Keratinocyte (primary cell): Measurements from ENCODE around the gene HRH3. TPM values are rescaled to one million over a fixed set of nuclear protein-coding genes. Genes with fewer than 3 reads are reported as not detected.

Experiments used
- DNase-seq: peaks from one replicate; pipeline ENCODE4 v3.0.0-alpha.2; 2011; ENCODE audit warnings: low read depth, missing footprints, low spot score
- FAIRE-seq: peaks from 2 replicates; lab custom pipeline; 2011; peaks lifted over from hg19 to GRCh38; lab: Jason Lieb, UNC
- H2AFZ ChIP-seq: 2 replicates; pipeline ENCODE4 v1.6.0; 2012; ENCODE audit warnings: low read length, control low read depth, inconsistent platforms; ENCODE audit not compliant: control insufficient read depth
- H3K27ac ChIP-seq: 2 replicates; pipeline ENCODE4 v1.5.1; 2011; ENCODE audit warnings: low read length; ENCODE audit not compliant: control insufficient read depth, insufficient read depth
- H3K27me3 ChIP-seq: 3 replicates; pipeline ENCODE4 v1.6.0; 2011; ENCODE audit warnings: low read length; ENCODE audit not compliant: control insufficient read depth, insufficient read depth; ENCODE audit errors: extremely low read depth
- H3K36me3 ChIP-seq, 2 experiments: 2 replicates in 1 of 2; 3 replicates in 1 of 2; pipeline ENCODE4 v1.5.1; 2011; ENCODE audit warnings: low read length in 2 of 2, mild to moderate bottlenecking in 1 of 2; ENCODE audit not compliant: control insufficient read depth in 2 of 2, insufficient read depth in 2 of 2; ENCODE audit errors: extremely low read depth in 1 of 2
- H3K4me1 ChIP-seq: 3 replicates; pipeline ENCODE4 v1.5.1; 2011; ENCODE audit warnings: low read length; ENCODE audit not compliant: control insufficient read depth, insufficient read depth; ENCODE audit errors: extremely low read depth
- H3K4me2 ChIP-seq: 3 replicates; pipeline ENCODE4 v1.6.0; 2011; ENCODE audit warnings: low read depth, low read length; ENCODE audit not compliant: control insufficient read depth, insufficient read depth; ENCODE audit errors: extremely low read depth
- H3K4me3 ChIP-seq, 3 experiments: fragments of 200-600 bp in 1 of 3; sonication (generic) in 1 of 3; 2 replicates in 2 of 3; 3 replicates in 1 of 3; pipeline ENCODE4 v1.5.1; 2011 to 2016; ENCODE audit warnings: low read length in 3 of 3, mild to moderate bottlenecking in 3 of 3, control low read depth in 2 of 3, inconsistent platforms in 1 of 3, low read depth in 1 of 3, mixed read lengths in 1 of 3, mixed run types in 1 of 3, moderate library complexity in 1 of 3; ENCODE audit not compliant: control insufficient read depth in 2 of 3, insufficient read depth in 2 of 3; ENCODE audit errors: extremely low read depth in 1 of 3
- H3K79me2 ChIP-seq: 2 replicates; pipeline ENCODE4 v1.6.0; 2012; ENCODE audit warnings: low read length; ENCODE audit not compliant: control insufficient read depth, insufficient read depth
- H3K9ac ChIP-seq: 3 replicates; pipeline ENCODE4 v1.6.0; 2011; ENCODE audit warnings: low read length; ENCODE audit not compliant: control insufficient read depth, insufficient read depth; ENCODE audit errors: extremely low read depth
- H3K9me1 ChIP-seq: 3 replicates; pipeline ENCODE4 v1.6.0; 2011; ENCODE audit warnings: low read length; ENCODE audit not compliant: control insufficient read depth, insufficient read depth; ENCODE audit errors: extremely low read depth
- H3K9me3 ChIP-seq: 2 replicates; pipeline ENCODE4 v1.5.1; 2012; ENCODE audit warnings: low read depth, low read length; ENCODE audit not compliant: control insufficient read depth
- H4K20me1 ChIP-seq: 3 replicates; pipeline ENCODE4 v1.6.0; 2011; ENCODE audit warnings: low read length; ENCODE audit not compliant: control insufficient read depth, insufficient read depth; ENCODE audit errors: extremely low read depth
- EZH2 ChIP-seq: IDR thresholded peaks from one replicate; pipeline ENCODE4 v1.6.1; 2012; ENCODE audit warnings: inconsistent platforms, mild to moderate bottlenecking, low read length, moderate library complexity
- dilution Hi-C: fragments of 300-500 bp; cut with MboI; formaldehyde crosslinking; loops from one replicate; pipeline ENCODE4 v1.7.0; 2020; ENCODE audit warnings: low sequenced_read_pairs; ENCODE audit not compliant: extremely low pct_ligation_motif_present
- polyA plus RNA-seq, 5 experiments: library from polyadenylated mRNA; depleted of rRNA in 3 of 5; stranded (reverse) in 3 of 5; stranded (forward) in 1 of 5; unstranded in 1 of 5; fragments of >200 nt; gene quantifications; 1 replicate in 1 of 5; 2 replicates in 3 of 5; 3 replicates in 1 of 5; pipeline versions ENCODE4 v1.2.1 to v1.2.3, GENCODE V29; 2011 to 2012; ENCODE audit warnings: missing spikeins in 2 of 5, low read depth in 1 of 5, low replicate concordance in 1 of 5
- TF ChIP-seq, protein P1 (sequence below), 3 experiments: IDR thresholded peaks in 1 of 3; conservative IDR thresholded peaks in 1 of 3; optimal IDR thresholded peaks in 1 of 3; 2 replicates in 2 of 3; 3 replicates in 1 of 3; pipeline versions ENCODE3 to v1.5.1; 2011; ENCODE audit warnings: low read length in 3 of 3, mild to moderate bottlenecking in 3 of 3, moderate library complexity in 2 of 3, control low read depth in 1 of 3, inconsistent platforms in 1 of 3; ENCODE audit not compliant: insufficient read depth in 2 of 3; ENCODE audit errors: extremely low read depth in 1 of 3

Gene HRH3
- polyA plus RNA-seq, 1 donor (not counting 4 experiments of a cell fraction or from before 2014, with no cell fraction given) = not detected

DNA sequence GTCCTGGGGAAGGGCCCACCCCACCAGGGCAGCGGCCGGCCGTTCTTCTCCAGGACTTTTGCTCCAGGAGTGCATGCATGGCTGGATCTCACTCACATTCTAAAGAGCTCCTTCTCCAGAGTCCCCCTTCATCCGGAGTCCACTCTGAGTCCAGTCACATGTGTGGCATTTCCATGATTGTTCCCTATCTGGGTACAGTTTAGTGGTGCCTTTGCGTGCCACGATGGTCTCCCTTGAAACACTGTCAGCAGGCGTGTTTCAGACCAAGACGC is 39.2 kb upstream of the HRH3 start:
- H3K27ac ChIP-seq = no peak overlapping the region
- DNase-seq = no peak
- no peak overlapping the region for H3K4me3 ChIP-seq
- H3K9ac ChIP-seq = no peak overlapping the region
- TF ChIP-seq, protein P1, sequence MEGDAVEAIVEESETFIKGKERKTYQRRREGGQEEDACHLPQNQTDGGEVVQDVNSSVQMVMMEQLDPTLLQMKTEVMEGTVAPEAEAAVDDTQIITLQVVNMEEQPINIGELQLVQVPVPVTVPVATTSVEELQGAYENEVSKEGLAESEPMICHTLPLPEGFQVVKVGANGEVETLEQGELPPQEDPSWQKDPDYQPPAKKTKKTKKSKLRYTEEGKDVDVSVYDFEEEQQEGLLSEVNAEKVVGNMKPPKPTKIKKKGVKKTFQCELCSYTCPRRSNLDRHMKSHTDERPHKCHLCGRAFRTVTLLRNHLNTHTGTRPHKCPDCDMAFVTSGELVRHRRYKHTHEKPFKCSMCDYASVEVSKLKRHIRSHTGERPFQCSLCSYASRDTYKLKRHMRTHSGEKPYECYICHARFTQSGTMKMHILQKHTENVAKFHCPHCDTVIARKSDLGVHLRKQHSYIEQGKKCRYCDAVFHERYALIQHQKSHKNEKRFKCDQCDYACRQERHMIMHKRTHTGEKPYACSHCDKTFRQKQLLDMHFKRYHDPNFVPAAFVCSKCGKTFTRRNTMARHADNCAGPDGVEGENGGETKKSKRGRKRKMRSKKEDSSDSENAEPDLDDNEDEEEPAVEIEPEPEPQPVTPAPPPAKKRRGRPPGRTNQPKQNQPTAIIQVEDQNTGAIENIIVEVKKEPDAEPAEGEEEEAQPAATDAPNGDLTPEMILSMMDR (optimal IDR thresholded peaks at IDR 0.05 in 1 of 3, IDR thresholded peaks at IDR 0.05 in 1 of 3, conservative IDR thresholded peaks at IDR 0.05 in 1 of 3; ENCODE audit: extremely low read depth in 1 of 3, insufficient read depth in 2 of 3, low read length in 3 of 3) = no peak
- no peak for TF ChIP-seq EZH2
- H3K4me1 ChIP-seq = no peaks in the 10 kb centered on the region
- no peak overlapping the region for H3K4me2 ChIP-seq
- no peaks in the 10 kb centered on the region for H3K9me1 ChIP-seq
- FAIRE-seq = no peak
- H3K27me3 ChIP-seq = no peaks in the 10 kb centered on the region
- H3K36me3 ChIP-seq = peaks cover 22 to 46% of the 10 kb centered on the region in 2 experiments
- H3K79me2 ChIP-seq = peaks cover 14% of the 10 kb centered on the region
- H2AFZ ChIP-seq = no peak overlapping the region
- H4K20me1 ChIP-seq = peaks cover 6% of the 10 kb centered on the region
- no peaks in the 10 kb centered on the region for H3K9me3 ChIP-seq
- dilution Hi-C loops = no loop called here

DNA sequence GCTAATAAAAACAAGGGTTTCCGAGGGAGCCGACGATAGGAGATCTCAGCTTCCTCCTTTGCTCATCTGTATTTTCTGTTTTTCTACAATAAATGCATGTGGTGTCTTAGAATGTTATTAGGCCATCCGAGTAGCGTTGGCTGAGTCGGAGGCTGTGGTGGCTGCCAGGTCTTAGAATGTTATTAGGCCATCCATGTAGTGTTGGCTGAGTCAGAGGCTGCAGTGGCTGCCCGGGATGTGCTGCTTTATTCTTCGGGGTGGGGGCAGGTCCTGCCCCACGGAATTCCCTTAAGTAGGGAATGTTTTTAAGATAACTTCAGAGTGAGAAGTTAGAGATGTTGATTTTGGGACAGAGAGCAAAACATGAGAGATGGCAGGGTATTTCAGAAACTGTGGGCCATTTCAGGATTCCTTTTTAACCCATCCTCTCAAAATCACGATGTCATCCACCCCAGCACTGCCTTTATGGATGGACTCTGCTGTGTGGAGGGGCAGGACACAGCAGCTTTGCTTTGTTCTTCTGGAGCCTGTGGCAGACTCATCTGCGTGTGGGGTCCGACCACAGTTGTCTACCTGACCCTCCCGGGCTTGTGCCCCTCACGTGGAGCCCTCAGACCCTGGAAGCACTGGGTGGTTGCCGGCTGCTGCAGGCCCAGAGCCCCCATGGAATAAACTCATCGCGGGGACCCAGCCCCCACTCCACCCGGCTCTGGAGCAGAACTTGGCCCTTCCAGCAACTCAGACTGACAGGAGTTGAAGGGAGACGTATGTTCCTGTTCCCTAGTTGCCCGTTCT is 38.6 kb upstream of the HRH3 start:
- peaks cover 3% of the 10 kb centered on the region for H3K4me1 ChIP-seq
- no peak overlapping the region for H3K27ac ChIP-seq
- no peak overlapping the region for H2AFZ ChIP-seq
- DNase-seq = no peak
- H3K9me3 ChIP-seq = no peaks in the 10 kb centered on the region
- peaks cover 17% of the 10 kb centered on the region for H3K79me2 ChIP-seq
- dilution Hi-C loops = no loop called here
- FAIRE-seq = no peak
- H3K4me2 ChIP-seq = no peak overlapping the region
- peaks cover 8% of the 10 kb centered on the region for H4K20me1 ChIP-seq
- peaks cover 18 to 43% of the 10 kb centered on the region in 2 experiments for H3K36me3 ChIP-seq
- H3K9ac ChIP-seq = no peak overlapping the region
- no peaks in the 10 kb centered on the region for H3K27me3 ChIP-seq
- TF ChIP-seq, protein P1 (optimal IDR thresholded peaks at IDR 0.05 in 1 of 3, IDR thresholded peaks at IDR 0.05 in 1 of 3, conservative IDR thresholded peaks at IDR 0.05 in 1 of 3; ENCODE audit: extremely low read depth in 1 of 3, insufficient read depth in 2 of 3, low read length in 3 of 3) = no peak
- TF ChIP-seq EZH2 = no peak
- H3K4me3 ChIP-seq = no peak overlapping the region
- no peaks in the 10 kb centered on the region for H3K9me1 ChIP-seq
